Rectal smooth muscle tissue (tissue), 1 donor: ENCODE data around the gene CAMK1D.
"Not testable (repeated sequence)": the region's sequence is repeated elsewhere in the genome, so short reads cannot be mapped to it uniquely, and the experiment has no call there.

Source experiments
- H3K27ac ChIP-seq: one replicate; pipeline ENCODE4 v1.7.0; 2013; ENCODE audit warnings: low read depth, low read length, inconsistent platforms
- H3K27me3 ChIP-seq: one replicate; pipeline ENCODE4 v1.7.0; 2013; ENCODE audit warnings: low read length; ENCODE audit not compliant: control insufficient read depth, insufficient read depth
- H3K36me3 ChIP-seq: one replicate; pipeline ENCODE4 v1.7.0; 2013; ENCODE audit warnings: low read length; ENCODE audit not compliant: control insufficient read depth, insufficient read depth
- H3K4me1 ChIP-seq: one replicate; pipeline ENCODE4 v1.7.0; 2013; ENCODE audit warnings: low read length; ENCODE audit not compliant: control insufficient read depth, insufficient read depth
- H3K4me3 ChIP-seq: one replicate; pipeline ENCODE4 v1.7.0; 2013; ENCODE audit warnings: low read length
- H3K9ac ChIP-seq: one replicate; pipeline ENCODE4 v1.7.0; 2013; ENCODE audit warnings: low read length

CAMK1D gene

GRCh38 chr10:12796401-12797160 is 447.2 kb downstream of the CAMK1D start:
- no peaks in the 10 kb centered on the region for H3K27me3 ChIP-seq

GRCh38 chr10:12797471-12798262 is 448.3 kb downstream of the CAMK1D start:
- Histone ChIP-seq H3K4me1 (peaks cover 3% of the 10 kb centered on the region), H3K27me3 (no peaks in the 10 kb centered on the region), H3K27ac (no peak overlapping the region), H3K9ac (no peak overlapping the region), H3K4me3 (no peak overlapping the region), H3K36me3 (peaks cover 2% of the 10 kb centered on the region)

More at GRCh38 chr10:12796401-12797160, 447.2 kb downstream of the CAMK1D start:
- Histone ChIP-seq H3K36me3 (peaks cover 2% of the 10 kb centered on the region), H3K9ac (no peak overlapping the region), H3K4me1 (peaks cover 3% of the 10 kb centered on the region), H3K4me3 (no peak overlapping the region), H3K27ac (peak overlapping the region; percentile 0)

- no peak overlapping the region for H3K9ac ChIP-seq
- H3K4me3 ChIP-seq = no peak overlapping the region
- no peaks in the 10 kb centered on the region for H3K27me3 ChIP-seq
- no peak overlapping the region for H3K27ac ChIP-seq
- H3K36me3 ChIP-seq = peaks cover 2% of the 10 kb centered on the region
- peaks cover 3% of the 10 kb centered on the region for H3K4me1 ChIP-seq
Observed at GRCh38 chr10:12799144-12799543, 449.8 kb downstream of the CAMK1D start.

GRCh38 chr10:12799714-12800113 is 450.4 kb downstream of the CAMK1D start:
- Histone ChIP-seq H3K27me3 (no peaks in the 10 kb centered on the region), H3K27ac (no peak overlapping the region), H3K4me1 (peaks cover 3% of the 10 kb centered on the region), H3K36me3 (peaks cover 2% of the 10 kb centered on the region), H3K4me3 (no peak overlapping the region), H3K9ac (no peak overlapping the region)

GRCh38 chr10:12800302-12800701 is 451.0 kb downstream of the CAMK1D start:
- Histone ChIP-seq H3K4me3 (no peak overlapping the region), H3K4me1 (peaks cover 3% of the 10 kb centered on the region), H3K36me3 (peaks cover 2% of the 10 kb centered on the region), H3K9ac (no peak overlapping the region), H3K27ac (no peak overlapping the region), H3K27me3 (no peaks in the 10 kb centered on the region)

- Histone ChIP-seq H3K4me3 (no peak overlapping the region), H3K27ac (no peak overlapping the region), H3K27me3 (no peaks in the 10 kb centered on the region), H3K9ac (no peak overlapping the region), H3K36me3 (peaks cover 2% of the 10 kb centered on the region), H3K4me1 (no peaks in the 10 kb centered on the region)
Observed at GRCh38 chr10:12801214-12802087, 452.1 kb downstream of the CAMK1D start.

- Histone ChIP-seq H3K9ac (no peak overlapping the region), H3K36me3 (peaks cover 2% of the 10 kb centered on the region), H3K27ac (no peak overlapping the region), H3K4me1 (no peaks in the 10 kb centered on the region), H3K4me3 (no peak overlapping the region), H3K27me3 (no peaks in the 10 kb centered on the region)
Observed at GRCh38 chr10:12803776-12804175, 454.4 kb downstream of the CAMK1D start.

- Histone ChIP-seq H3K4me1 (no peaks in the 10 kb centered on the region), H3K27me3 (no peaks in the 10 kb centered on the region), H3K27ac (no peak overlapping the region), H3K4me3 (no peak overlapping the region), H3K36me3 (no peaks in the 10 kb centered on the region), H3K9ac (no peak overlapping the region)
Observed at GRCh38 chr10:12806228-12807095, 457.1 kb downstream of the CAMK1D start.

GRCh38 chr10:12807096-12807755 is 457.9 kb downstream of the CAMK1D start:
- Histone ChIP-seq H3K4me1 (no peaks in the 10 kb centered on the region), H3K9ac (no peak overlapping the region), H3K27me3 (no peaks in the 10 kb centered on the region), H3K4me3 (no peak overlapping the region), H3K27ac (no peak overlapping the region), H3K36me3 (no peaks in the 10 kb centered on the region)

GRCh38 chr10:12808014-12808613 is 458.8 kb downstream of the CAMK1D start:
- Histone ChIP-seq H3K4me3 (no peak overlapping the region), H3K36me3 (no peaks in the 10 kb centered on the region), H3K4me1 (no peaks in the 10 kb centered on the region), H3K27me3 (no peaks in the 10 kb centered on the region), H3K27ac (no peak overlapping the region), H3K9ac (no peak overlapping the region)

GRCh38 chr10:12810046-12810445 is 460.7 kb downstream of the CAMK1D start:
- H3K4me3 ChIP-seq, H3K27ac ChIP-seq, H3K27me3 ChIP-seq, H3K36me3 ChIP-seq, H3K4me1 ChIP-seq, H3K9ac ChIP-seq: not testable (repeated sequence)
